SH-SY5Y (cell line): ENCODE data around the gene SLC25A30.

Experiments used
- GATA2 ChIP-seq: IDR thresholded peaks from 2 replicates; pipeline ENCODE4 v1.6.1; 2011; ENCODE audit warnings: mild to moderate bottlenecking, low read depth, low read length
- GATA3 ChIP-seq: IDR thresholded peaks from 2 replicates; pipeline ENCODE4 v1.6.1; 2011; ENCODE audit warnings: low read depth, mild to moderate bottlenecking, low read length, moderate library complexity

GRCh38 chr13:45437947-45438346, 19.8 kb upstream of the SLC25A30 start:
- TF ChIP-seq GATA2 (no peak), GATA3 (no peak)
